ENCODE results near the gene SMLR1.

SMLR1 gene

GRCh38 chr6:130865793-130866192 lies 38.6 kb downstream of the SMLR1 start:
- peaks cover 42% of the 10 kb centered on the region; the same call in 1 of the 2 replicates for H3K36me3 ChIP-seq (ENCODE audit: insufficient read depth, low read length)
- no peak overlapping the region for H2AFZ ChIP-seq (ENCODE audit: low read length)
- H3K4me3 ChIP-seq (ENCODE audit: low read length, poor library complexity, severe bottlenecking) = no peak overlapping the region
- H3F3A ChIP-seq (ENCODE audit: low read depth) = no peaks in the 10 kb centered on the region
- H3K9me2 ChIP-seq (replicated peaks; ENCODE audit: low read depth, low read length) = no peaks in the 10 kb centered on the region
- no peaks in the 10 kb centered on the region for H3K79me2 ChIP-seq (ENCODE audit: insufficient read depth, low read length)
- H3K27me3 ChIP-seq (ENCODE audit: insufficient read depth, low read length, poor library complexity, severe bottlenecking) = no peaks in the 10 kb centered on the region
- H3K9me3 ChIP-seq (ENCODE audit: insufficient read depth, low read depth, low read length) = no peaks in the 10 kb centered on the region
- no peak overlapping the region for H3K9ac ChIP-seq (ENCODE audit: low read depth, low read length, poor library complexity, severe bottlenecking)
- H4K20me1 ChIP-seq (ENCODE audit: insufficient read depth, low read length, poor library complexity, severe bottlenecking) = no peaks in the 10 kb centered on the region
- no peaks in the 10 kb centered on the region for H3K4me1 ChIP-seq (ENCODE audit: insufficient read depth, low read length, poor library complexity, severe bottlenecking)
- no peak overlapping the region for H3K4me2 ChIP-seq (ENCODE audit: low read depth, low read length, poor library complexity, severe bottlenecking)
- TF ChIP-seq CTCF (conservative IDR thresholded peaks at IDR 0.05; ENCODE audit: low read length) (no peak), EZH2phosphoT487 (IDR thresholded peaks at IDR 0.05; ENCODE audit: borderline replicate concordance) (no peak)

DNA sequence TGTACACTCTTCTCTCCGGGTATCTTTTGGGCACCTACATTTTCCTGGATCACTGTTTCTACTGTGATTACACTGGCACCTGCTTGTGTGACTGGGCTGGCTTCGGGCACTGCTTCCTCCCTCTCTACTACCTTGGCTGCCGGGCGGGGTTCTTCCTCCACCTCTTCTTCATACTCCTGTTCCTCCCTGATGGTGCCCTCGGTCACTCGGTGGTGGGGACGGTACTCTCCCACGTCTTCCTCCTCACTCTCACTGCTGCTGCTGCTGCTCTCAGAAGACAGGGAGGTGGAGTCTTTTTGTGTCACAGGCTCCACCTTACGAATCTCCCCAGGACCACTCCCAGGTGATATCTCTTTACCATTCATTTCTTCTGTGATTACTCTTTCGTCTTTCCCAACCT lies 42.5 kb downstream of the SMLR1 start:
- Histone ChIP-seq H2AFZ (ENCODE audit: low read length) (no peak overlapping the region), H3K4me1 (ENCODE audit: insufficient read depth, low read length, poor library complexity, severe bottlenecking) (no peaks in the 10 kb centered on the region), H3K4me2 (ENCODE audit: low read depth, low read length, poor library complexity, severe bottlenecking) (no peak overlapping the region), H3F3A (ENCODE audit: low read depth) (no peaks in the 10 kb centered on the region), H3K36me3 (ENCODE audit: insufficient read depth, low read length) (peaks cover 27% of the 10 kb centered on the region; the same call in 1 of the 2 replicates), H3K4me3 (ENCODE audit: low read length, poor library complexity, severe bottlenecking) (no peak overlapping the region), H3K27me3 (ENCODE audit: insufficient read depth, low read length, poor library complexity, severe bottlenecking) (no peaks in the 10 kb centered on the region), H3K9ac (ENCODE audit: low read depth, low read length, poor library complexity, severe bottlenecking) (no peak overlapping the region), H3K79me2 (ENCODE audit: insufficient read depth, low read length) (no peaks in the 10 kb centered on the region), H3K9me2 (replicated peaks; ENCODE audit: low read depth, low read length) (no peaks in the 10 kb centered on the region), H3K9me3 (ENCODE audit: insufficient read depth, low read depth, low read length) (no peaks in the 10 kb centered on the region), H4K20me1 (ENCODE audit: insufficient read depth, low read length, poor library complexity, severe bottlenecking) (no peaks in the 10 kb centered on the region)
- no peak for TF ChIP-seq CTCF (conservative IDR thresholded peaks at IDR 0.05; ENCODE audit: low read length)
- TF ChIP-seq EZH2phosphoT487 (IDR thresholded peaks at IDR 0.05; ENCODE audit: borderline replicate concordance) = no peak

DNA sequence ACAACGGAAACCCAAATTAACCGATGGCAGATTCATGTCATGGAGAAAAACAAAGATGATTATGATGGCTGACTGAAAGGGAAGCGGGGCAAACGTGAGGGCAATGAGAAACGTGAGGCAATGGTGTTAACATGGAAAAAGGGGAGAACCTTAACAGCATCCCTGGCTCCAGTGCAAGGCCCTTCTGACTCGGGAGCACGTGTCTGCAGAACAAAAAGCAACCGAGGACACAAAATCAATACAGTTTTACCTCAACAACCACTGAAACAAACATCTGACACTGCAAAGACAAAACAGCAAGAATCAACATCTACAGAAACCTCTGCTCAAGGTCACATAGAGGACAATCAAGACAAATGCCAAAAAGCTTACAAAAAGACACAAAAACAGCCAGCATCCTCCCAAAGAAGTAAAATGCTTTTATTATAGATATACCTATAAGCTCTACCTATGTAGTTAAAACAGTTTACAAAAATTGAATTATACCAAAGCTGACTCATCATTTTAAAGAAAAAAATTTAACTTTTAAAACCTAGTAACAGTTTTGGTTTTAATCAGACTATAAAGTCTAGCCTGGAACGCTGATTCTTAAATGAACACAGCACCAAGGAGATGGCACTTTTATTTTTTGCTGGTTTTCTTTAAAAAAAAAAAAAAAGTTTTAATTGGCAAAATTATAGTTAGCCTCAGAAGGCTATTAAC lies 43.1 kb downstream of the SMLR1 start:
- Histone ChIP-seq H3K27me3 (ENCODE audit: insufficient read depth, low read length, poor library complexity, severe bottlenecking) (no peaks in the 10 kb centered on the region), H4K20me1 (ENCODE audit: insufficient read depth, low read length, poor library complexity, severe bottlenecking) (no peaks in the 10 kb centered on the region), H2AFZ (ENCODE audit: low read length) (no peak overlapping the region), H3K79me2 (ENCODE audit: insufficient read depth, low read length) (no peaks in the 10 kb centered on the region), H3K4me1 (ENCODE audit: insufficient read depth, low read length, poor library complexity, severe bottlenecking) (no peaks in the 10 kb centered on the region), H3K9ac (ENCODE audit: low read depth, low read length, poor library complexity, severe bottlenecking) (no peak overlapping the region), H3K4me2 (ENCODE audit: low read depth, low read length, poor library complexity, severe bottlenecking) (no peak overlapping the region), H3K9me2 (replicated peaks; ENCODE audit: low read depth, low read length) (no peaks in the 10 kb centered on the region), H3K9me3 (ENCODE audit: insufficient read depth, low read depth, low read length) (no peaks in the 10 kb centered on the region), H3F3A (ENCODE audit: low read depth) (no peaks in the 10 kb centered on the region), H3K4me3 (ENCODE audit: low read length, poor library complexity, severe bottlenecking) (no peak overlapping the region), H3K36me3 (ENCODE audit: insufficient read depth, low read length) (peaks cover 22% of the 10 kb centered on the region; the same call in 1 of the 2 replicates)
- TF ChIP-seq EZH2phosphoT487 (IDR thresholded peaks at IDR 0.05; ENCODE audit: borderline replicate concordance) (no peak), CTCF (conservative IDR thresholded peaks at IDR 0.05; ENCODE audit: low read length) (no peak)
